Tibial artery (tissue), 4 donors: ENCODE results near the gene NDUFS8.
A peak's percentile ranks its signal among the peaks of the same experiment; 100 is the strongest.

Experiments used
- DNase-seq, 2 donors: peaks; one replicate each; pipeline ENCODE4 v3.0.0-alpha.2; 2019
- H3K27ac ChIP-seq, 2 donors: fragments of 200-600 bp; sonication (generic) in 1 of 2; 1 replicate in 1 of 2; 2 replicates in 1 of 2; pipeline ENCODE4 v1.5.1; 2018 to 2019; ENCODE audit warnings: mild to moderate bottlenecking in 1 of 2
- H3K27me3 ChIP-seq, 2 donors: fragments of 200-600 bp; sonication (generic) in 1 of 2; one replicate each; pipeline versions ENCODE4 v1.5.1 to v1.6.0; 2016 to 2019
- H3K36me3 ChIP-seq, 3 donors: fragments of 200-600 bp; sonication (generic) in 2 of 3; one replicate each; pipeline ENCODE4 v1.5.1; 2016 to 2019; ENCODE audit warnings: mild to moderate bottlenecking in 2 of 3
- H3K4me1 ChIP-seq, 4 donors: fragments of 200-600 bp; sonication (generic) in 2 of 4; 1 replicate in 3 of 4; 2 replicates in 1 of 4; pipeline ENCODE4 v1.5.1; 2016 to 2019
- H3K4me3 ChIP-seq, 2 donors: fragments of 200-600 bp; sonication (generic) in 1 of 2; 1 replicate in 1 of 2; 2 replicates in 1 of 2; pipeline ENCODE4 v1.5.1; 2018 to 2019; ENCODE audit warnings: mild to moderate bottlenecking in 2 of 2
- H3K9me3 ChIP-seq, 3 donors: fragments of 200-600 bp; sonication (generic) in 1 of 3; one replicate each; pipeline ENCODE4 v1.5.1; 2016 to 2019
- intact Hi-C: fragments of 100-400 bp; cut with DNase I; formaldehyde crosslinking; loops from one replicate; pipeline ENCODE4 v1.15.0; 2023; ENCODE audit warnings: low total_unique reads
- TF ChIP-seq, protein P1 (sequence below), 2 experiments: fragments of 200-600 bp in 1 of 2; fragments of 450-650 bp in 1 of 2; IDR thresholded peaks; one replicate each; pipeline ENCODE4 v1.5.1; 2017 to 2019; ENCODE audit warnings: antibody characterized with exemption in 2 of 2, mild to moderate bottlenecking in 1 of 2, moderate library complexity in 1 of 2

NDUFS8 gene

DNA sequence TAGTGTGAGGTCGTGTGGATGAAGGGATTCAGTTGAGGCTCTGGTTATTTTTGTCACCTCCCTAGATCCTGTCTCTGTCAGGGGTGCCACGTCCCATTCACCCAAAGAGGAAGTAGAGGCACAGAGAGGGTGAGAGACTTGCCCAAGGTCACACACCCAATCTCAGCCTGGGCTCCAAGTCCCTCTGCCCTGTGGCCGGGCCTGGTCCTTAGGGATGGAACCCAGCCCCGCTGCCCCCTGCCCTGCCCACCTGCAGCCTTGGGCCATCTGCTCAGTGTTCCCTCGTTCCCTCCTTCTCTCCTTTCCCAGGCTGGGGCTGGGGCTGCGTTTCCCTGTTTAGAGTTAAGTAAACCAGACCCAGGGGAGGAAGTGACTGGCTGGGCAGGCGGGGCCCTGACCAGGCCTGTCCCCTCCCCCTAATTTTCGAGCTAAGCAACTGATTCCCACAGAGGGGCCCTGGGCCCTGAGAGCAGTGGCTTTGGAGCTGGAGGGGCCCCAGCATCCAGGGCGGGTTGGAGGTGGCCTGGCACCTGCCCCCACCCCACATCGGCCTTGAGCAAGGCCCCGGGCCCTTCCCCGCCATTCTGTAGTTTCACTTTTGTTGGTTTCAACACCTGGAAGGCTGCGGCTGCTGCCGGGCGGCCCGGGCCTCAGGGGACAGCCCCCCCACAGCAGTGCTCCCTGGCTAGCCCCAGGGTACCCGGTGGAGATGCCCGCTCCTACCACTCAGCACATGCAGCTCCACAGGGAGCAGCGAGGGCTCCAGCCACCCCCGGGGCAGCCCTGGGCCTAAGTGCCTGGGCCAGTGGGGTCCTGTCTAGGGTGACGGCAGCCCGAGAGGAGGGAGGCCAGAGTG lies 9.8 kb downstream of the NDUFS8 start:
- H3K36me3 ChIP-seq: peaks cover 8 to 61% (median 34%) of the 10 kb centered on the region in 3 donors
- TF ChIP-seq, protein P1, sequence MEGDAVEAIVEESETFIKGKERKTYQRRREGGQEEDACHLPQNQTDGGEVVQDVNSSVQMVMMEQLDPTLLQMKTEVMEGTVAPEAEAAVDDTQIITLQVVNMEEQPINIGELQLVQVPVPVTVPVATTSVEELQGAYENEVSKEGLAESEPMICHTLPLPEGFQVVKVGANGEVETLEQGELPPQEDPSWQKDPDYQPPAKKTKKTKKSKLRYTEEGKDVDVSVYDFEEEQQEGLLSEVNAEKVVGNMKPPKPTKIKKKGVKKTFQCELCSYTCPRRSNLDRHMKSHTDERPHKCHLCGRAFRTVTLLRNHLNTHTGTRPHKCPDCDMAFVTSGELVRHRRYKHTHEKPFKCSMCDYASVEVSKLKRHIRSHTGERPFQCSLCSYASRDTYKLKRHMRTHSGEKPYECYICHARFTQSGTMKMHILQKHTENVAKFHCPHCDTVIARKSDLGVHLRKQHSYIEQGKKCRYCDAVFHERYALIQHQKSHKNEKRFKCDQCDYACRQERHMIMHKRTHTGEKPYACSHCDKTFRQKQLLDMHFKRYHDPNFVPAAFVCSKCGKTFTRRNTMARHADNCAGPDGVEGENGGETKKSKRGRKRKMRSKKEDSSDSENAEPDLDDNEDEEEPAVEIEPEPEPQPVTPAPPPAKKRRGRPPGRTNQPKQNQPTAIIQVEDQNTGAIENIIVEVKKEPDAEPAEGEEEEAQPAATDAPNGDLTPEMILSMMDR (IDR thresholded peaks at IDR 0.05): no peak
- peak overlapping the region; percentile 63 to 80 for H3K4me3 ChIP-seq
- H3K27ac ChIP-seq: peak overlapping the region; percentile 78 to 94
- intact Hi-C loops: loop anchor here (5.0 kb wide), 1 partner anchor 33 kb away; no protein-coding TSS in a partner anchor
- peaks cover 0 to 50% (median 41%) of the 10 kb centered on the region in 4 donors for H3K4me1 ChIP-seq
- no peaks in the 10 kb centered on the region for H3K9me3 ChIP-seq
- no peaks in the 10 kb centered on the region for H3K27me3 ChIP-seq
- DNase-seq: peak; percentile 84 to 87

DNA sequence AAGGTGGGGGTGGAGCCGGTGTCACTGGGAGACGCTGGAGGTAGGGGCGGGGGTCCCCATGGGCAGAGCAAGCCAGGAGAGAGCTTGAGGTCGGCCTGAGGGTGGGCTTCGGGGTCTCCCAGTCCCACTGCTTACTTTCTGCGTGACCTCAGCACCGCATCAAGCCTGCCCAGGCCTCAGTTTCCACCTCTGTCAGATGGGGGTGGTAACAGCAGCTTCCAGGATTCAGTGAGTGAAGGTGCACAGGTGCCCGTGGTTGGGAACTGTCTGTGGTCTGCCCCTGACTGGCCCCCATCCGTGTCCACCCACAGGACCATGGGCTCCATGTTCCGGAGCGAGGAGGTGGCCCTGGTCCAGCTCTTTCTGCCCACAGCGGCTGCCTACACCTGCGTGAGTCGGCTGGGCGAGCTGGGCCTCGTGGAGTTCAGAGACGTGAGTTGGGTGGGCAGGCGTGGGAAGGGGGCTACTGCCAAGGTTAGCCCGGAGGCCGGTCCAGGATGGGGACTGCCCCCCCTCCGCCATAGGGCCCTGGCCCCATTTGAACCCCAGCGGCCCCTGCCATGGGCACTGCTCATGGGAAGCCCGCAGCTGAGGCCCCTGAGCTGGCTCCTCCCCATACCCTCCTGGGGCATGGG lies 10.6 kb downstream of the NDUFS8 start:
- Histone ChIP-seq H3K27ac (peak overlapping the region; percentile 78 to 94), H3K4me1 (peaks cover 0 to 50% (median 41%) of the 10 kb centered on the region in 4 donors), H3K9me3 (no peaks in the 10 kb centered on the region), H3K27me3 (no peaks in the 10 kb centered on the region), H3K4me3 (peak overlapping the region; percentile 63 to 80), H3K36me3 (peaks cover 8 to 61% (median 42%) of the 10 kb centered on the region in 3 donors)
- TF ChIP-seq, protein P1 (IDR thresholded peaks at IDR 0.05): no peak
- peak in 1 of 2 donors; percentile 65 for DNase-seq
- intact Hi-C loops: loop anchor here (5.0 kb wide), 1 partner anchor 34 kb away; no protein-coding TSS in a partner anchor

DNA sequence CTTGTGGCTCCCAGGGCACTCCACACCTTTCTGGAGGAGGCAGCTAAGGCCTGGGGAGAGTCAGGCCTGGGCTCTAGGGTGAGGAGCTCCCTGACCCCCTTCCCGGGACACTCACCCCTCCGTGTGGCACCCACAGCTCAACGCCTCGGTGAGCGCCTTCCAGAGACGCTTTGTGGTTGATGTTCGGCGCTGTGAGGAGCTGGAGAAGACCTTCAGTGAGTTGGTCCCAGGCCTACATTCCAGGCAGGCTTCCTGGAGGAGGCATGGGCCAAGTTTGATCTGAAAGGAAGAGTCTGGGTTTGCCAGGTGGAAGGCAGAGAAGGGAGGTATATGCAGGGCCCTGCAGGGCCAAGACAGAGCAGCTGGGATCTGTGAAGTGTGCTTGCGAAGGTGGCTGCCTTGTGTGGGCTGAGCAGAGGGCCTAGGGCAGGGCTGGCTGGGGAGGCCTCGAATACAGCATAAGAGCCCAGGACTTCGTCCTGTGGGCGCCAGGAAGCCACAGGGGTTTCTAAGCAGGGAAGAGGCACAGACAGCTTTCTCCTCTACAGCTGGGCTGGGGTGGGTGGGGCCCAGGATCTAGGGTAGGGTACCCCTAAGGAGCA lies 11.2 kb downstream of the NDUFS8 start:
- Histone ChIP-seq H3K4me3 (no peak overlapping the region), H3K9me3 (no peaks in the 10 kb centered on the region), H3K27ac (peak overlapping the region; percentile 78 to 94), H3K36me3 (peaks cover 8 to 61% (median 43%) of the 10 kb centered on the region in 3 donors), H3K27me3 (no peaks in the 10 kb centered on the region), H3K4me1 (peaks cover 0 to 45% (median 39%) of the 10 kb centered on the region in 4 donors)
- DNase-seq: peak in 1 of 2 donors; percentile 63
- TF ChIP-seq, protein P1 (IDR thresholded peaks at IDR 0.05): no peak
- intact Hi-C loops: loop anchor here (5.0 kb wide), 1 partner anchor 34 kb away; no protein-coding TSS in a partner anchor

DNA sequence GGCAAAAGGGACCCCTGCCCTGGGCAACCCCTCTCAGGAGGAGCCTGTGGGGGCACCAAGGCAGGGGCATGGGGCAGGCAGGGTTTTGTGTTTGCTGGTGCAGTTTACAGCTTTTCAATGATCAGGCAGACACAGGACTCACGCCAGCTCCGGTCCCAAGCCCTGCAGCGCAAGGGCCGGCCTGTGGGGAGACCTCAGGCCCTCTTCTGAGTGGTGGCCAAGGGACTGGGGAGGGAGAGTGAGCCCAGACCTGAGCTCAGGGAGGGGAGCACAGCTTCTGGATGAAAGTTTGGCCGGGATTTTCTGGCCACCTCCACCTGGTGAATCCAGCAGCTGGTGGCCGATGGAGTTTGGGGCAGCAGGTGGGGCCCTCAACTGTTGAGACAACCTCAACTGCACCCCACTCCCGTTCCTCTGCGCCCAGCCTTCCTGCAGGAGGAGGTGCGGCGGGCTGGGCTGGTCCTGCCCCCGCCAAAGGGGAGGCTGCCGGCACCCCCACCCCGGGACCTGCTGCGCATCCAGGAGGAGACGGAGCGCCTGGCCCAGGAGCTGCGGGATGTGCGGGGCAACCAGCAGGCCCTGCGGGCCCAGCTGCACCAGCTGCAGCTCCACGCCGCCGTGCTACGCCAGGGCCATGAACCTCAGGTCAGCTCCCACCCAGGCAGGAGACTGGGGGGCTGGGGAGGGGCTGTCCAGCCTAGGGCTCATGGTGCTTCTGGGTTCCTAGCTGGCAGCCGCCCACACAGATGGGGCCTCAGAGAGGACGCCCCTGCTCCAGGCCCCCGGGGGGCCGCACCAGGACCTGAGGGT lies 11.9 kb downstream of the NDUFS8 start:
- peak in 1 of 2 donors; percentile 60 for DNase-seq
- Histone ChIP-seq H3K4me1 (peaks cover 0 to 38% (median 35%) of the 10 kb centered on the region in 4 donors), H3K36me3 (peaks cover 9 to 64% (median 45%) of the 10 kb centered on the region in 3 donors), H3K9me3 (no peaks in the 10 kb centered on the region), H3K27me3 (no peaks in the 10 kb centered on the region), H3K4me3 (no peak overlapping the region), H3K27ac (peak overlapping the region; percentile 78 to 94)
- intact Hi-C loops: loop anchor here (5.0 kb wide), 1 partner anchor 35 kb away; no protein-coding TSS in a partner anchor
- TF ChIP-seq, protein P1 (IDR thresholded peaks at IDR 0.05): no peak

DNA sequence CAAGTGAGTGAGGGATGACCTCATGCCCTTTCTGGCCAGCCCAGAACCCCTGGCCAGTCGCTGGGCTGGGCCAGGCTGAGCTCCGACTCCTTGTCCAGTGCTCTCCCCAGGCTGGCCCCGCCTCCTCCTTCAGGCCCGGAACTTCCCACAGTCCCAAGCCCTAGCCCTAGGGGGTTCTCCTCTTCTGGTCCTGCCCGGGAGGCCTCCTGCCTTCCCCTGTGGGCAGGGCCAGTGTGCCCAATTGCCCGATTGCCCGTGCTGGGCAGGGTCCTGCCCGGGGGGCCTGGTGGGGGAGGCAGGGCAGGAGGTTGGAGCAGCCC lies 12.5 kb downstream of the NDUFS8 start:
- TF ChIP-seq, protein P1 (IDR thresholded peaks at IDR 0.05): no peak

More for the DNA sequence above, 12.5 kb downstream of the NDUFS8 start:
- H3K27me3 ChIP-seq: no peaks in the 10 kb centered on the region
- H3K4me1 ChIP-seq: peaks cover 0 to 33% (median 29%) of the 10 kb centered on the region in 4 donors
- H3K27ac ChIP-seq: no peak overlapping the region
- peaks cover 14 to 69% (median 50%) of the 10 kb centered on the region in 3 donors for H3K36me3 ChIP-seq
- intact Hi-C loops: loop anchor here (5.0 kb wide), 1 partner anchor 36 kb away; no protein-coding TSS in a partner anchor
- H3K4me3 ChIP-seq: no peak overlapping the region
- no peak for DNase-seq
- no peaks in the 10 kb centered on the region for H3K9me3 ChIP-seq
